Measurements from ENCODE around the gene SLC13A4.
"Not testable (repeated sequence)": the region's sequence is repeated elsewhere in the genome, so short reads cannot be mapped to it uniquely, and the experiment has no call there.

The SLC13A4 gene

DNA sequence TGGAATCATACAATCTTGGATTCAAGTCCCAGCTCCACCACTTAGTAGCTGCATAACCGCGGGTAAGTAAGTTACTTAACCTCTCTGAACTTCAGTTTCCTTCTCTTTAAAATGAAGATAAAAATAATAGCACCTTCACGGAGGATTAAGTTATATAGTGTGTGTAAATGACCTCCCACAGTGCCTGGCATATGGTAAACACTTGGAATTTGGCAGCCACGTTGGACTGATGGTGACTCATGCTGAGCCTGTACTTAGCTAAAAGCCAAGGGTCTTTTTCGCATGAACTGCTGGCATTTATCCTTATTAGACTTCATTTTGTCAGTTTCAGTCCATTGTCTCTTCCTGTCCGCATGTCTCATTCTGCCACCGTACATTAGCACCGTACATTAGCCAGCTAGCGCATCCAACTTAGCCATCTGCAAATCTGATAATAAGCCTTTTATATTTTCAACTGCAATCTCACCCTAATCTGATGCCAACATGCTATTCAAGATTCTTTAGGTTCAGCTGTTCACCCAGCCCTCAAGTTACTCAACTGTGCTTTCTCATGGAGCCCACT is 11.2 kb downstream of the SLC13A4 start:
- no peak for DNase-seq

GRCh38 chr7:135715673-135716072 is 12.3 kb downstream of the SLC13A4 start:
- DNase-seq = no peak

- no peak for DNase-seq
Measured at GRCh38 chr7:135715055-135715522, 12.9 kb downstream of the SLC13A4 start.

GRCh38 chr7:135714534-135715009 is 13.4 kb downstream of the SLC13A4 start:
- no peak for DNase-seq

DNA sequence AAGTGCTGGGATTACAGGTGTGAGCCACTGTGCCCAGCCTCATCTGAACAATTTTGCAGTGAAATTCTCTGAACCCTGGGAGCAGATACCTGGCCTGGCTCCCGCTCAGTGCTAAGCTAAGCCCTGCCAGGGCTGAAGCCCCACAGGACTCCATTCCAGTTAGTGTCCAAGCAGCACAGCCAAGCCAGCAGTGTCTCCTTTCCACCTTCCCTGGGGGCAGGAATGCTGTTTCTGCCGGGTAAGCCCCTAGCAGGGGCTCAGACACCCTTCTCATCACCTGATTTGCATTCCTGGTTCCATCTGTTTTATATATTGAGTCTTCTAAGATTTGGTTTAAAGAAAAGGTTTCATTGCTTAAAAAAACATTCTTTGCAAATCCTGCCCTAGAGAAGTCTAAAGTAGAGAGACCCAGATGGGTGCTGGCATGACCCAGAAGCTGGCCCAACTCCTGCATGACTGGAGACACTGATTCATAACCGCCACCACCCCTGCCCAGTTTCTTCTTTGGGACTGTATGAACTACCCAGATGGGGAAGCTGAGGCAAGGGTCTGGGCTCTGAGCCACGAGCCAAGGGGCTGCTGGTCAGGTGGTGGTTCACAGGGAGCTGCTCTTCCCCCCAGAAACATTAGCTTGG is 14.0 kb downstream of the SLC13A4 start:
- no peak for DNase-seq

- DNase-seq = no peak
Measured at GRCh38 chr7:135712796-135713195, 15.2 kb downstream of the SLC13A4 start.

GRCh38 chr7:135712182-135712782 is 15.7 kb downstream of the SLC13A4 start:
- no peak for DNase-seq

- no peak for DNase-seq
Measured at GRCh38 chr7:135711139-135711469, 16.9 kb downstream of the SLC13A4 start.

DNA sequence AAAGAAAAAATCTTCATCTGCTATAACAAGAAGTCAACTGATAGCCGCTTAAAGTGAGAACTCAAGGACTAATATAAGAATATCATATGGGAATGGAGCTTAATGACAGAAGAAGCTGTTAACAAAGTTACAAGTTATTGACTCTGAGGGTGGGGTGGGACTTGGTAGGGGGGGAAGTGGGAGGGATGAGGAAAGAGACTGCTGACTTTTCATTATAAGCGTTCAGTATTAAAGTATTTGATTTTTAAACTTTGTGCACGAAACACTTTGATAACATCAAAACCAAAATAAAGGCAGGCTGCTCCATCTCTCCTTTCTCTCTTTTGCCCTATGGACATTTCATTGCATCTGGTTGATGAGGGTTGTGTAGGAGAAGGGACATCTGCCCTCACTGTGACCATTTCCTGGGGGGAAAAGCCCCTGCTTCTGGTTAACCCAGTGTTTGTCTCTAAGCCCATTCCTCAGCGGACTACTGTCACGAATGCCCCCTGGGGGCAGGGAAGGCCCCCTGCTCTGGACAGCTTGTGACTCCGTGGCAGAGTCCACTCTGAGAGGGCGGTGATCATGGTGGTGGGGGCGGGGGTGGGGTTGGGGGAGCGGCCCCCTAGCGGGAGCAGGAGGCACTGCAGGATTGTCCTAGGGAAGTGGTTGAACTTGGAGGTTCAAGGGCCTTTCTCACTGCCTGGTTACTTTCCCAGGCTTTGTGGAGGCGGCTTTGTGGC is 17.4 kb downstream of the SLC13A4 start:
- peak; percentile 2 for DNase-seq

DNA sequence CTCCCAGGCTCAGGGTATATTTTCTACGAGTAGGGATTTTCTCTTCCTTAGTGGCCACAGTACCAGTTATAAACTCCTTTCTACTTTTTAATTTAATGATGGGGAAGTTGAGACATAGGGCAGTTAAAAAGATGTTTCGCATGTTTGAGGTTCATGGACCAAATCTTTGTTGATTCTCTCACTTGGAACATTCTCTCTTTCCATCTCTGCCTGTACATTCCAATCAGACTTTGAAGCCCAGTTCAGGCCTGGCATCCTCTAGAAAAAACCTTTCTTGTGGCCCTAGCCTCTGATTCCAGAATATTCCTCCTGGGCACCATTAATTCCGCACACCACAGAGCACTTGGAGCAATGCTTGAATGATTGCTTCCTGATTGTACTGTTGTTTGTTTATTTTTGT is 18.5 kb downstream of the SLC13A4 start:
- no peak for DNase-seq

GRCh38 chr7:135708041-135708440 is 19.9 kb downstream of the SLC13A4 start:
- DNase-seq = no peak

DNA sequence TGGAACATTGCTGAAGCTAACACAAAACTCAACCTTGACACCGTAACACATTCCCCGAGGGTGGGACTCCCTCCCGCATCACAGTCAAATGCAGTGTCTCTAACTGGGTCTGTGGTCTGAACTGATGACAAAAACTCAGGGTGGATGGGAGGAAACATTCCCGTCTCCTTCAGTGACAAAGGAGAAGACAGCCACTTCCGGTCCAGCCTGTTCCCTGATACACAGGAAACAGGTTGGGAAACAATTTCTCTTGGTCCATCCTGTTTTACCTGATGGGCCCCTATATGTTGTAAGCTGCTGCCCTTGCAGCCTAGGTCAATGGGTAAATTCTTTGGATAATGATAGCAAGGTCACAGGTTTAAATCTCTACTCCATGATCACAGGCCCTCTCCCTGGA is 20.4 kb downstream of the SLC13A4 start:
- no peak for DNase-seq

DNA sequence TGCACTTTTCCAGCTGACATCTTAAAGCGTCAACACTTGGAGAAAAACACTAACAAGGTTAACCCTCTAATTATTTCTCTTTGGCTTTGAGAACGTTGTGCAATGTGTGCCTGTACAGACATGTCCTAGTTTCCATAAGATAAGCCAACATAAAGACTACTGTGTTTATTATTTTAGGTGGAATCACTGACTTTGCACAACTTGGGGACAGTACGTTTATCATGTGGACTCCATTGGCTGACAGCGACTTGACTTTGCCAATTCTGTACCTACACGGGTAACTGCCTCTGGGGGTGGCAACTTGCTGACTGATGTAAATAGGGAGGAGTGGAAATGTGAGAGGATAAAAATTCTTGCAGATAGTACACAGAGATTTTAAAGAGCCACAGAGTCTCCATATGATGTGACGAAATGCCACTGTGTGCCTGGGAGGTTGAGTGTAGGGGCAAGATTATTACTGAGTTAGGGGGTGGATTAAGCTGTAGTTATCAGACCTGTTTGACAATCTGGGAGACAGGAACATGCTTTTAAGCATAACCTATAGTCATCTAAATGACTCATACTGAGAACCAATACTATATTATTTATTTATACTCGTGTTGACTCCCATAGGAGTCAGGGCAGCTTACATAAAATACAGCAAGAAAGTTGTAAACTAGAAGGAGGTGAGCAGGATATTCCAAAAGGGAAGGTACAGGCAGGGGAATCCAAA is 21.0 kb downstream of the SLC13A4 start:
- no peak for DNase-seq

DNA sequence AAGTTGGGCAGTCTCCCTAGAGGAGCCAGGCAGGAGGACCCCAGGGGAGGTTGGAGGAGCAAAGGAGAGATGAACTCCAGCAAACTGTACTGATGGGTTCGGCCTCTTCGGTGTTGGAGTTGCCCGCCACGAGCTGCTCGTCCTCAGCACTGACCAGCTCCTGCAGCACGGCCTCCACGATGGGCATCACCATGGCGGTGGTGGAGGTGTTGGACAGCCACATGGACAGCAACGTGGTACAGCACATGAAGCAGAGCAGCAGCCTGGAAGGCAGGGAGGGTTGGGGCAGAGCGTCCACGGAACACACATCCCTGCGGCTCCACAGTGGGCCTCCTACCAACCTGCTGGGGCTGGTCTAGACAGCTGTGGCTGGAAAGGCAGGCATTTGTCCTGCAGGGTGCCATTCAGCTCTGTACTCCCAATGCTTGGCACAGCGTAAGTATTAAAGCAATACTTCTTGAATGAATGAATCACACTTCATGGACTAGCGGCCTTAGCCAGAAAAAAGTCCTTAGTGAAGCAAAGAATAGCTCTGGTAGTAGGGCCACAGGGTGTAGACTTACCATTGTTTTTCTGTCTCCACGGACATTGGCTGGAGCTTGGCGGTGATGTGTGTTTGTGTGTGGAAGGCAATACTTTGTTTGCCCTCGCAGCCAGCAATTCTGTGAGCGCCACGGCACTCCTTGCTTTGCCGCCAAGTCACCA is 21.8 kb downstream of the SLC13A4 start:
- no peak for DNase-seq

- DNase-seq = no peak
Measured at GRCh38 chr7:135704698-135705097, 23.3 kb downstream of the SLC13A4 start.

DNA sequence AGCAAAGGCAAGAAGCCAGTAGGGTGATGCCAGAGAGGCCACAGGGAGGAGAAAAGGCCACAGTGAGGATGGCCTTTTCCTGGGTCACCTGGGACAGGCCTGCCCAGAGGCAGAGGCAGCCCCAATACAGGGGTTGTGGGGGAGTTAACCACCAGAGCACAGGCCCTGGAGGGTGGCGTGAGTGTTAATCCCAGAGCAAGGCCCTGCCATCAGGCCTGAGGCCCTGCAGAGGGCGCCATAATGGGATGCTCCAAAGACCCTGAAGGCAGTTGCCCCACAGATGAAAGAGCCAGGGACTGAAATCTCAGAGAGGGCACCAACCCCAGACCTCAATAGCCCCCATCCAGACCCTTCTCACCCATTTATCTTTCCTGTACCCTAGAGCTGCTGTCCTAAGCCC is 23.9 kb downstream of the SLC13A4 start:
- DNase-seq = no peak

DNA sequence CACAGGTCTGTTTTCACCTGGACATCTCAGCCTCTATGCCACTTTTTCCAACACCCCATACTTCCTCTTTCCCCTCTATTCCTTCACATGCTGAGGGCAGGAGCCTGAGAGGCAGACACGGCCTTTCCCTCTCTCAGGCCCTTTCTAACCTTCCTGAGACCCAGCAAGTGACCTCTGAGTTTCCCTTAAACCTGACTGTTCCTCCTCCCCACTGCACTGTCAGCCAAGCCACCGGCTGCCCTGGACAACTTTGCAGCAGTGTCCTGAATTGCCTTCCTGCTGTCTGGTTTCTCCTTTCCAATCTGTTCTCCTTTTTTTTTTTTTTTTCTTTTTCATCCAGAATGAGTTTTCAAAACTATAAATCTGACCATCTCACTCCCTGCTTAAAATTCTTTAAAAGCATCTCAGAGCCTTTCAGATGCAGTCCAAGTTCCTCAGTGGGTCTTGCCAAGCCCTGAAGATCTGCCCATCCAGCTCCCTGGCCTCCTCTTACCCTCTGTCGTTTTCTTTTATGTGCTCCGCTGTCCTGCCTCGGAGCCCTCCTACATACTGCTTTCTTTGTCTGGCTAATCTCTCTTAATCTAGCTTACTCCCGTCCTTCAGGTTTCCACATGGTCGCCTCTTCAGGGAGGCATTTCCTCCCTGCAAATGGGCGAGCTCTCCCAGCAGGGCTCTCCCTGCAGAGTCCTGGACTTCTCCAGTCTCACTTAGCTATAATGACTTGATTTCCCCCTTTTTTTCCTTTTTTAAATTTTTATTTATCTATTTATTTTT is 30.5 kb downstream of the SLC13A4 start:
- no peak for DNase-seq

- no peak for DNase-seq
Measured at GRCh38 chr7:135693558-135693957, 34.4 kb downstream of the SLC13A4 start.

DNA sequence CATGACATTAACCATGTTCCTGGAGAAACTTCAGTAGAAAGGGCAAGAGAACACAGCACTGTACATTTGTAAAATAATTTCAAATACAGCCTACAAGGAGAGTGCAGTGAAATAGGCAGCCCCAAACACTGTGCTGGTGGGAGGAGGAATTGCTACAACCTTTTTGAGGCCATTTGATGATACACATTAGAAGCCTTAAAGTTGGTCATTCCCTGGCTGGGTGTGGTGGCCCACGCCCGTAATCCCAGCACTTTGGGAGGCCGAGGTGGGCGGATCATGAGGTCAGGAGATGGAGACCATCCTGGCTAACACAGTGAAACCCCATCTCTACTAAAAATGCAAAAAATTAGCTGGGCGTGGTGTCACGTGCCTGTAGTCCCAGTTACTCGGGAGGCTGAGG is 35.4 kb downstream of the SLC13A4 start:
- DNase-seq = not testable (repeated sequence)

DNA sequence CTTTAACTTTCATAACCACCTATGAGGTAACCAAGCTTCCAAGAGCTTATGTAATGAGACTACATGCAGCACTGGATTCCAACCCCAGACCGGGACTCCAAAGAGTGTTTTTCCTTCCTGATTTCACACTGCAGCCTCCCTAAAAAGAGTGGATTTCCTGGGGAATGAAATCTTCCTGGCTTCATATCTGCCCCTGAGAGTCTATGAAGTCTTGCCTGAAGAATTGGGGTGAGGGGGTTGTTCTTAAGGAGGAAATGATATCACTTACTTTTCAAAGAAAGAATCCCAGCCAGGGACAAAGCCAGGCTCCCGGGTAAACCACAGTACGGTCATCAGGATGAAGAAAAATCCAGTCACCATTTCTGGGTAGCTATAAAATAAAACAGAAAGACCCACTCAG is 35.9 kb downstream of the SLC13A4 start:
- no peak for DNase-seq

DNA sequence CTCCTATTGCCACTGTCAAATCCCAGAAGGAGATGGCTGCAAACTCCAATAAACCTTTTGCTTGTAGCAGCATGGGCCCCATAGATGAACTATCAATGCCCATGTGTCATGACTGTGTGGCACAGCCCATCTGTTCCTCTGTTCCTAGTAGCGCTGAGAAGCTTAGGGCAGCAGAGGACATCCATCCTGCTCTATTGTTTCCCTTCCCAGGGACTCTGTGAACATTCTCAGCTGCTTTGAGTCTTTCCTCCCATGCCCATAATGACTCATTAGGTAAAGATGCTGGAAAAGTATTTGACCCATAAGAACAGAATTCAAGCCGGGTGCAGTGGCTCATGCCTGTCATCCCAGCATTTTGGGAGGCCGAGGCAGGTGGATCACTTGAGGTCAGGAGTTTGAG is 37.4 kb downstream of the SLC13A4 start:
- DNase-seq = no peak

DNA sequence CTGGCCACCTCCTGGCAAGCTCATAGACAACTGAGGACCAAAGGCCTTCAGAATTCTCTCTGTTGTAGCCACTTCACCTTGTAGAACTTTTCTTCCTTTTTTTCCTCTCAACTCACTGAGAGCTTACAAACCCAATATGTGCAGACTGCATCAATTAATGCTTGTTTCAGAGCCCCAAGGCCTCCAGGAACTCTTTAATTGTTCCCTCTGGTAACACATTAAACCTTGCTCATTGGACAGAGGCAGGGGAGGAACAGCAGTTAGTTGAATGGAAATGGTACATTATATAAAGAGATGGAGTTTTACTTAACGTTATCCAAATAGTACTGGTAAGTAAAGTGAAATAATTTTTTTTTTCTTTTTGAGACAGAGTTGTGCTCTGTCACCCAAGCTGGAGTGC is 40.5 kb downstream of the SLC13A4 start:
- DNase-seq = no peak
